Measurements from ENCODE around the gene LSAMP.

LSAMP gene

GRCh38 chr3:116445311-116445841 is at the start of gene LSAMP:
Gene LSAMP, minus strand, starts transcription at chr3:116445487.
- no peak for DNase-seq

DNA sequence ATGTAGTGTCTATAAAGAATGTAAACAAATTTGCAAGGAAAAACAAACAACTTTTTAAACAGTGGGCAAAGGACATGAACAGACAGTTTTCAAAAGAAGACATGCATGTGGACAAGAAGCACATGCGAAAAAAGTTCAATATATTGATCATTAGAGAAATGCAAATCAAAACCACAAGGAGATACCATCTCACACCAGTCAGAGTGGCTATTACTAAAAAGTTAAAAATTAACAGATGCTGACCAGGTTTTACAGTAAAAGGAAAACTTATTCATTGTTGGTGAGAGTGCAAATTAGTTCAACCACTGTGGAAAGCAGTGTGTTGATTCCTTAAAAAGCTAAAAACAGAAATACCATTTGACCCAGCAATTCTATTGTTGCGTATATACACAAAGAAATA is 47.1 kb upstream of the LSAMP start:
- no peak for DNase-seq

DNA sequence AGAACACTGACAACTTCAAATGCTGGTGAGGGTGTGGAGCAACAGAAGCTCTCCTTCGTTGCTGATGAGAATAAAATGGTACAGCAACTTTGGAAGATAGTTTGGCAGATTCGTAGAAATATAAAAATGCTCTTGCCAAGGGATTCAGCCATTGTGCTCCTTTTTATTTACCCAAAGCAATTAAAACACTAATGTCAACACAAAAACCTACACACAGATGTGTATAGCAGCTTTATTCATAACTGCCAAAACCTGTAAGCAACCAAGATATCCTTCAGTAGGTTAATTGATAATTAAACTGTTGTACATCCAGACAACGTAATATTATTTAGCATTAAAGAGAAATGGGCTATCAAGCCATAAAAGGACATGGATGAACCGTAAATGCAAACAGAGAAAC is 37.8 kb upstream of the LSAMP start:
- no peak for DNase-seq

DNA sequence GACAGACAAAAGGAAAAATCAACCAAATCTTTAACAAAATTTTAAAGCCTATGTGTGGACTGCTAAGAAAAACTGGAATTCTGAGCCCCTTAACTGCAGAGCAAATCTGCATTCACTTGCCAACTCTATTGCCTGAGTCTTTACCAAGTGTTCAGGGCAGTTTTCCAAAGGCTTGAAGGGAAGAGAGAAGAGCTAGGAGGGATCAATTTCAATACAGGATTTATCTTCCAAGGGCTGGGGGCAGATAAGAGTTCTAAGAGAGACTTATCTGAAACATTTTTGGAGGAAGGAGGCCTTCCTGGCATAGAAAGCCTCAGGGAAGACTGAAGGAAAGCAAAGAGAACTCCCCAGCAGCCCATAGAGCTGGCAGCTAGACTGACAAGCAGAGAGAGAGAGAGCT is 31.4 kb upstream of the LSAMP start:
- DNase-seq, result no peak

- DNase-seq, result no peak
These were observed 29.5 kb upstream of the LSAMP start for GRCh38 chr3:116474801-116475200.

GRCh38 chr3:116474032-116474780 is 28.9 kb upstream of the LSAMP start:
- DNase-seq, result no peak

DNA sequence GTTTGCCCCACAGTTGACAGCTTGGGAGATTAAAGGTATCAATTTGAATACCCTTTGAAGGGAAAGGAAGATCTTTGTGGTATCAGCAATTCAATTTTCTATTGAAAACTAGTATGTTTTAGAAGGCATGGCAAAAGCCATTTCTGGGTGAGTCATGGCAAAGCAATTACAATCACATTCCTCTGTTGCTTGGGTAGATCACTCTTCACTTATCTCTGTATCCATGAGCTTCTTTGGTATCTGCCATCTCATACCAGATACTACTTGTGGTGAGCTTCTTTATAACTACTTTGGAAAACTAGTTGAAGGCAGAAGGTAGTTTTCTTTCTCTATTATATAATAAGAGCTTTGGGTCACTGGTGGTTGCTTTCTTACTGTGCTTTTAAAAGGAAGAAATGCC is 28.3 kb upstream of the LSAMP start:
- DNase-seq, result no peak

GRCh38 chr3:116470605-116471197 is 25.4 kb upstream of the LSAMP start:
- no peak for DNase-seq

DNA sequence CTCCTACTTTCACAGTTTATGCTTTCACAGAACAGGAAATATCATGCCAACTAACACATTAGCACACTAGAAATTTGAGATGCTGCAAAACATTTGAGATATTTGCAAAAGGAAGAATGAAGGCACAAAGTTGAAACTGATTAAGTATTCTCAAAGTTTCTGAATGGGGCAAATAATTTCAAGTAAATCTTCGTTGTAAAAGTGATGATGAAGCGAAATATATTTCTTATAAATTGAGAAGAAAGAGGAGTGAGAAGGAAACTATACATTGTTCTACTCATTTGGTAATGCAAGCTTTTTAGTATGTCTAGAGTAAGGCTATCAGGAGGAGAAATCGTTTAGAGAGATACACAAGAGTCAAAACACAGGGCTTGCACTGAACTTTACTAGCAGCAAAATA is 24.3 kb upstream of the LSAMP start:
- no peak for DNase-seq

DNA sequence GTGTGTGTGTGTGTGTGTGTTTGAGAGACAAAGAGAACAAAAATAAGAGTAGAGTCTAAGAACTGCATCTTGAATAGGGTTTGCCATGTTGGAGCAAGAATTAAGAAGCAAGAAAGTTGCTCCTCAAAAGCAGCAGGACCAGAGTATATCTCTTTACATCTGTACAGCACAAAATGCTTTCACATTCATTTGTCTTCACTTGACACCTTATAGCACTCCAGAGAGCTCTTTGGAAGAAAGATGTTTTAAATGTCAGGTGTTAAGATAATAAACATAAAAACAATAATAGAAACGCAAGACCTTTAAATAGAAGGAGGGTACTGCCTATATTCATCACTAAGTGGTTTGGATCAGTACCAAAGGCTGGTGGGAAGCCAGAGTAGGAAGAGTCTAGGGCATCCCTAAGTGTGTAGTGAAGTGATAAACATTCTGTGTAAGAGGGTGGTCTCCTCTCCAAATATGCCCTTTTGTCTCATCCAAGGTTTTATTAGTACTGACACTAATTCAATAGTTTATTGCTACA is 19.1 kb upstream of the LSAMP start:
- DNase-seq, result no peak

GRCh38 chr3:116453666-116454346 is 8.5 kb upstream of the LSAMP start:
- no peak for DNase-seq

DNA sequence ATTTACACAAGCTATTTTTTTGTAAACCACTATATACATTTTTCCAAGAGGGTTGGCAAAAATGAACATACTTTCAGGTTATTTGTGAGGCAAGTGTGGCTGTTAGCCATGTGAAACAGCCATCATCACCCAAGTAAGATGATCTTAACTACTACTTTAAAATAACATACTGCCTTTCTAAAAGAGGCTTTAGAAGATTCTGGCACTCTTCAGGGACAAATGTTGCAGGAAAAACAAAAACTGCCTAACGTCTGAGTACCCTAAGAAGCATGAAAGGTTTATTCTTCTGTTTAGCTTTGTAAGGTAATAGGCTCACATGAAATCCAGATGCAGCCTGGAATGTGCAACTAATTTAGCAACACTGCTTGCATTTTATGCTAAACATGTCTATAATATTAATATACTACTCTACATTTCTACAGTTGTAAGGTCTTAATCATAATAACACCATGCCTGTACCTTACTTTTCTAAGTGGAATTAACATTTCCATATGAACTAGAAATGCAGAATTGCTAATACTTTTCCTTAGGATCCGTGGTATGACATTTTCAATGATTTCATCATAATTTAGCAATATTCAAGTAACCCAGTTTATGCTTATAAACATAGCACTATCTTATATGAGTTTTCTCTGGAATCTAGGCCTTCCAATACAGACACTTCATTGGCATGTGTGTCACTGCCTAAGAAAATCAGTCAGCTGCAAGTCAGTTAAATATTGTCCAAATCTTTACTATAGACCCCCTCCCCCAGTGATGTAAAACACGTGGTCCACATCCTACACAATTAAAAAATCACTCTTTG is 4.5 kb upstream of the LSAMP start:
- no peak for DNase-seq

DNA sequence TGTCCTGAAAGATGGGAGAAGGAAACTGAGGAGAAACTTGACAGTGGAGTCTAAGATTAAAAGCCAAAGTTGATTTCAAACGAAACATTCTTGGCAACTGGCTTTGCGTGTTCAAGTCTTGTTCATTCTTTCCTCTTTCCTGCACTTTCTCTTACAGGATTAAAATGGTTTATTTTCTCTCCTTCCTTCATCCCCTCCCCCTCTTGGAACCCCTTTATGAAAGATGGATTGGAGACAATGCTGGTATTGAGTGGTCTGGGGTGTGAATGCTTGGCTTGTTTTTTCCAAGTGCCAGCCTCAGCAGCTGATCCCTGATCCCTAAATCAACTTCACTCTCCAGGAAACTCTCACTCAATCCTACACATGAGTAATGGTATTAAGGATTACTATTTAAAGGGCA is 703 bp upstream of the LSAMP start:
- DNase-seq, result no peak

DNA sequence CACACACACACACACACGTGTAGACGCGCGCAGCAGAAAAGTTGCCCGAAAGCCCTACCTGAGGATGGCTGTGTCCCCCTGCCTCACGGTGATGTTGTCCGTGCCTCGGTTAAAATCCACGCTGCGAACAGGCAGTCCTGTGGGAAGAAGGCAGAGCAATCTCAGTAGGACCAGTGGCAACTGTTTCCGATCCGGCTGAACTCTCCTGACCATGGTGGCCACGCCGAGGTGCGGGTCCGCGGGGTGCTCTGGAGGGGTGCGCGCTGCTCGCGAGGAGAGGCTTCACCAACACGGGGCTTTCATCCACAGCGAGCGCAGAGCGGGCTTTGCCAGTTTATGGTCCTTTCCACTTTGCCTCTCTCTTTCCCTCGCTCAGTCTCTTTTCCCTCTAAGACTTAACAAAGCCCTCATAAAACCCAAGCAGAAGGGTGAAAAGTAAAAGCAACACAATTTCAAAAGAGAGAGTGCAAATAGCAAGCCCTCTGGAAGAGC is 422 bp downstream of the LSAMP start:
- DNase-seq, result no peak

- no peak for DNase-seq
These were observed 1.1 kb downstream of the LSAMP start for GRCh38 chr3:116444115-116444747.

- DNase-seq, result no peak
These were observed 2.1 kb downstream of the LSAMP start for GRCh38 chr3:116443191-116443661.

GRCh38 chr3:116442331-116443021 is 2.8 kb downstream of the LSAMP start:
- DNase-seq, result no peak

GRCh38 chr3:116441652-116442051 is 3.6 kb downstream of the LSAMP start:
- no peak for DNase-seq

DNA sequence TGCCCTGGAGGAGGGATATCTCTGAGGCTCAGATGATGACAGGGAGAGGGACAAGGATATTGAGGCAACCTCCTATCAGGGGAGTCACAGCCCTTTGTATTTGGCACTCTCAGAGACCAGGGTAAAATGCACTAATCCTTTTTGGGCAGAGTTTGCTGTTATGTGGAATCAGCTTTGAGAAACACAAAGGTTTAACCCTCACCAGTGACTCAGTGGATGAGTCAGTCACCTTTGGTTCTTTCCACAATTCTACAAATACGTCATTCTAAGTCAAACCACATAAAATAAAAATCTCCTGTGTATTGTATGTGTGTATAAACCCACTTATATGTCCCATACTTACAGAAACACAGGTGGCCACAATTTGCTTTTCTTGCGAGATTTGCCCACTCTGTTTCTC is 5.1 kb downstream of the LSAMP start:
- DNase-seq, result no peak

- no peak for DNase-seq
These were observed 11.7 kb downstream of the LSAMP start for GRCh38 chr3:116433552-116433951.

DNA sequence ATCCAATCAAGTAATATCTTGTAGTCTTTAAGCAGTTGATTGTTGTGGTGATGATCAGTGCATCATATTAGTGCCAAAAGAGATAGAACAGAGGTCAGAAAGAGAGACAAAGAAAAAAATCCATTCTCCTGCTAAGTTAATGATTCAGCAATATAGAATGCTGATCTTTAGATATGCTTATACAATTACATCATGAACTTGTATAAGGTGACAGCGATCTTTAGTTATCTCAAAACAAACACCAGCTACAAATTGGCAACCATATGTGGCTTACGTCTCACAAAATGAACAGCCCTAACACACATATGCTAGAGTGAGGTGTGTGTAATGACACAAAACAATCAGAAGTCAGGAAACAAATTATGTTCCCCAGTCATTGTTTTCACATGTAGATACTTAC is 12.5 kb downstream of the LSAMP start:
- DNase-seq, result no peak

All from NK-92 treated with Interleukin-12 subunit alpha and Interleukin-12 subunit beta, amount 100 ng/mL, for 24 hours (cell line).